Measurements from ENCODE around the gene CARD11. TPM values are rescaled to one million over a fixed set of nuclear protein-coding genes. Genes with fewer than 3 reads are reported as not detected.
"Not testable (repeated sequence)": the region's sequence is repeated elsewhere in the genome, so short reads cannot be mapped to it uniquely, and the experiment has no call there.

Gene CARD11
- polyA plus RNA-seq, 1 experiment = not detected

GRCh38 chr7:3056234-3057065 lies 12.8 kb upstream of the CARD11 start:
- Histone ChIP-seq H3K27me3 (ENCODE audit: control insufficient read depth, insufficient read depth, low read length) (no peaks in the 10 kb centered on the region), H3K4me3 (ENCODE audit: low read depth, low read length) (no peak overlapping the region), H3K36me3 (ENCODE audit: control insufficient read depth, insufficient read depth, low read length) (no peaks in the 10 kb centered on the region)
- no peak for DNase-seq (ENCODE audit: low read depth)
- no peak for TF ChIP-seq CTCF (IDR thresholded peaks at IDR 0.05; ENCODE audit: insufficient read depth, low read depth, low read length)
- ChIA-PET POLR2A (no interaction called here), CTCF (no interaction called here)

GRCh38 chr7:3055626-3056025 lies 12.0 kb upstream of the CARD11 start:
- Histone ChIP-seq H3K4me3 (ENCODE audit: low read depth, low read length) (no peak overlapping the region), H3K27me3 (ENCODE audit: control insufficient read depth, insufficient read depth, low read length) (no peaks in the 10 kb centered on the region), H3K36me3 (ENCODE audit: control insufficient read depth, insufficient read depth, low read length) (no peaks in the 10 kb centered on the region)
- ChIA-PET POLR2A (no interaction called here), CTCF (interaction anchor here (0.7 kb wide), 1 partner anchor 1494 kb away, joined by 3 read pairs; no protein-coding TSS in a partner anchor)
- TF ChIP-seq CTCF (IDR thresholded peaks at IDR 0.05; ENCODE audit: insufficient read depth, low read depth, low read length) = no peak
- DNase-seq (ENCODE audit: low read depth) = no peak

GRCh38 chr7:3042861-3043489 lies 692 bp downstream of the CARD11 start:
- no peak for TF ChIP-seq CTCF (IDR thresholded peaks at IDR 0.05; ENCODE audit: insufficient read depth, low read depth, low read length)
- H3K36me3 ChIP-seq (ENCODE audit: control insufficient read depth, insufficient read depth, low read length) = no peaks in the 10 kb centered on the region
- H3K4me3 ChIP-seq (ENCODE audit: low read depth, low read length) = no peak overlapping the region
- ChIA-PET CTCF (no interaction called here), POLR2A (no interaction called here)
- no peaks in the 10 kb centered on the region for H3K27me3 ChIP-seq (ENCODE audit: control insufficient read depth, insufficient read depth, low read length)
- no peak for DNase-seq (ENCODE audit: low read depth)

GRCh38 chr7:3041986-3042675 lies 1.5 kb downstream of the CARD11 start:
- Histone ChIP-seq H3K36me3 (ENCODE audit: control insufficient read depth, insufficient read depth, low read length) (no peaks in the 10 kb centered on the region), H3K4me3 (ENCODE audit: low read depth, low read length) (no peak overlapping the region), H3K27me3 (ENCODE audit: control insufficient read depth, insufficient read depth, low read length) (no peaks in the 10 kb centered on the region)
- no peak for TF ChIP-seq CTCF (IDR thresholded peaks at IDR 0.05; ENCODE audit: insufficient read depth, low read depth, low read length)
- no peak for DNase-seq (ENCODE audit: low read depth)
- CTCF ChIA-PET = no interaction called here
- POLR2A ChIA-PET = no interaction called here

- H3K4me3 ChIP-seq (ENCODE audit: low read depth, low read length) = no peak overlapping the region
- ChIA-PET POLR2A (no interaction called here), CTCF (no interaction called here)
- DNase-seq (ENCODE audit: low read depth) = no peak
- no peaks in the 10 kb centered on the region for H3K27me3 ChIP-seq (ENCODE audit: control insufficient read depth, insufficient read depth, low read length)
- H3K36me3 ChIP-seq (ENCODE audit: control insufficient read depth, insufficient read depth, low read length) = no peaks in the 10 kb centered on the region
- no peak for TF ChIP-seq CTCF (IDR thresholded peaks at IDR 0.05; ENCODE audit: insufficient read depth, low read depth, low read length)
Observed at GRCh38 chr7:3039787-3040186, 3.9 kb downstream of the CARD11 start.

- DNase-seq (ENCODE audit: low read depth); POLR2A ChIA-PET; H3K27me3 ChIP-seq (ENCODE audit: control insufficient read depth, insufficient read depth, low read length); CTCF ChIA-PET; H3K4me3 ChIP-seq (ENCODE audit: low read depth, low read length); H3K36me3 ChIP-seq (ENCODE audit: control insufficient read depth, insufficient read depth, low read length): not testable (repeated sequence)
Observed at GRCh38 chr7:3038011-3038410, 5.7 kb downstream of the CARD11 start.

Measured in BJ (cell line).